ENCODE measurements around the gene PDLIM7.

DNA sequence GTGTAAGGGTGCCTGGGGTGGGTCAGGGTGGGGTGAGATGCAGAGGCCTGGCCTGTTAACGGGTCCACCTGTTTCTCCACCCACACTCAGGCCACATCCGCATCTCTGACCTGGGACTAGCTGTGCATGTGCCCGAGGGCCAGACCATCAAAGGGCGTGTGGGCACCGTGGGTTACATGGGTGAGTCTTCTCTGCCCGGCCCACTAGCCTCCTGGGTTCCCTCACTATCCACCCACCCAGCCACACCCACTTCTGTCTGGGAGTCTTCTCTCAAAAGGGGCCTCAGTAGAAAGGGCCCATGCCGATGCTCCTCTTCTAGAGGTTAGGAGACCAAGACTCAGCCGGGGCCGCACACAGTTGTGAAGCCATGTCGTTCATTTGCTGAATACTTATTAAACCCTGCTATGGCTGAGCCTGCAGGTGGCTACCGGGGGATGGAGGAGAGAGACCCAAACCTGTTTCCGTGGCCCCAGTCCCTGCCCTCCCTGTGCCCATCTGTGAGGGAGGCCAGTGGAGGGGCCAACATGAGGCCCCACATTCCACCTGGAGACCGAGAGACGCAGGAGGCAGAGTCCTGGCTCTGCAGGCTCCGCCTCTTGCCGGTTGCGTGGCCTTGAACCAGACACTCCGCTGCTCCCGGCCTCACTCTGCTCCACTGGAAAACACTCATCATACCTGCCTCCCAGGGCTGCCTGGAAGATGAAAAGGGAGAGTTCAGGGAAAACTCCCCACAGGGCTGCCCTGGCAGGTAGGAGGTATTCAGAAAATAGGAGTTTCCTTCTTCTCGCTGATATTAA lies 62.3 kb downstream of the PDLIM7 start:
- TF ChIP-seq, protein P1, sequence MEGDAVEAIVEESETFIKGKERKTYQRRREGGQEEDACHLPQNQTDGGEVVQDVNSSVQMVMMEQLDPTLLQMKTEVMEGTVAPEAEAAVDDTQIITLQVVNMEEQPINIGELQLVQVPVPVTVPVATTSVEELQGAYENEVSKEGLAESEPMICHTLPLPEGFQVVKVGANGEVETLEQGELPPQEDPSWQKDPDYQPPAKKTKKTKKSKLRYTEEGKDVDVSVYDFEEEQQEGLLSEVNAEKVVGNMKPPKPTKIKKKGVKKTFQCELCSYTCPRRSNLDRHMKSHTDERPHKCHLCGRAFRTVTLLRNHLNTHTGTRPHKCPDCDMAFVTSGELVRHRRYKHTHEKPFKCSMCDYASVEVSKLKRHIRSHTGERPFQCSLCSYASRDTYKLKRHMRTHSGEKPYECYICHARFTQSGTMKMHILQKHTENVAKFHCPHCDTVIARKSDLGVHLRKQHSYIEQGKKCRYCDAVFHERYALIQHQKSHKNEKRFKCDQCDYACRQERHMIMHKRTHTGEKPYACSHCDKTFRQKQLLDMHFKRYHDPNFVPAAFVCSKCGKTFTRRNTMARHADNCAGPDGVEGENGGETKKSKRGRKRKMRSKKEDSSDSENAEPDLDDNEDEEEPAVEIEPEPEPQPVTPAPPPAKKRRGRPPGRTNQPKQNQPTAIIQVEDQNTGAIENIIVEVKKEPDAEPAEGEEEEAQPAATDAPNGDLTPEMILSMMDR (conservative IDR thresholded peaks at IDR 0.05; ENCODE audit: low read depth in 2 of 2) = no peak
- no peak for TF ChIP-seq POLR2AphosphoS5 (IDR thresholded peaks at IDR 0.05; ENCODE audit: low read depth)
- no peak for TF ChIP-seq CREB1 (CRISPR knock-in tag; IDR thresholded peaks at IDR 0.05; ENCODE audit: low read depth)
- no peak for TF ChIP-seq EZH2 (IDR thresholded peaks at IDR 0.05; ENCODE audit: low read depth, unreplicated experiment)
- TF ChIP-seq, protein P2, sequence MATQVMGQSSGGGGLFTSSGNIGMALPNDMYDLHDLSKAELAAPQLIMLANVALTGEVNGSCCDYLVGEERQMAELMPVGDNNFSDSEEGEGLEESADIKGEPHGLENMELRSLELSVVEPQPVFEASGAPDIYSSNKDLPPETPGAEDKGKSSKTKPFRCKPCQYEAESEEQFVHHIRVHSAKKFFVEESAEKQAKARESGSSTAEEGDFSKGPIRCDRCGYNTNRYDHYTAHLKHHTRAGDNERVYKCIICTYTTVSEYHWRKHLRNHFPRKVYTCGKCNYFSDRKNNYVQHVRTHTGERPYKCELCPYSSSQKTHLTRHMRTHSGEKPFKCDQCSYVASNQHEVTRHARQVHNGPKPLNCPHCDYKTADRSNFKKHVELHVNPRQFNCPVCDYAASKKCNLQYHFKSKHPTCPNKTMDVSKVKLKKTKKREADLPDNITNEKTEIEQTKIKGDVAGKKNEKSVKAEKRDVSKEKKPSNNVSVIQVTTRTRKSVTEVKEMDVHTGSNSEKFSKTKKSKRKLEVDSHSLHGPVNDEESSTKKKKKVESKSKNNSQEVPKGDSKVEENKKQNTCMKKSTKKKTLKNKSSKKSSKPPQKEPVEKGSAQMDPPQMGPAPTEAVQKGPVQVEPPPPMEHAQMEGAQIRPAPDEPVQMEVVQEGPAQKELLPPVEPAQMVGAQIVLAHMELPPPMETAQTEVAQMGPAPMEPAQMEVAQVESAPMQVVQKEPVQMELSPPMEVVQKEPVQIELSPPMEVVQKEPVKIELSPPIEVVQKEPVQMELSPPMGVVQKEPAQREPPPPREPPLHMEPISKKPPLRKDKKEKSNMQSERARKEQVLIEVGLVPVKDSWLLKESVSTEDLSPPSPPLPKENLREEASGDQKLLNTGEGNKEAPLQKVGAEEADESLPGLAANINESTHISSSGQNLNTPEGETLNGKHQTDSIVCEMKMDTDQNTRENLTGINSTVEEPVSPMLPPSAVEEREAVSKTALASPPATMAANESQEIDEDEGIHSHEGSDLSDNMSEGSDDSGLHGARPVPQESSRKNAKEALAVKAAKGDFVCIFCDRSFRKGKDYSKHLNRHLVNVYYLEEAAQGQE (IDR thresholded peaks at IDR 0.05; ENCODE audit: unreplicated experiment) = no peak
